Measurements from ENCODE around the gene ITSN1. TPM values are rescaled to one million over a fixed set of nuclear protein-coding genes. Genes with fewer than 3 reads are reported as not detected.

ITSN1 gene
- total RNA-seq, 1 donor from 2014 or later = 116 TPM

- Mint-ChIP-seq H3K4me3 (ENCODE audit: low read depth) (peak overlapping the region; percentile 96), H3K27me3 (no peaks in the 10 kb centered on the region), H3K27ac (no peak overlapping the region), H3K36me3 (ENCODE audit: insufficient read depth) (peaks cover 11% of the 10 kb centered on the region), H3K9me3 (ENCODE audit: low read depth) (no peaks in the 10 kb centered on the region), H3K4me1 (ENCODE audit: low read depth) (peaks cover 9% of the 10 kb centered on the region)
- TF ChIP-seq CTCF (IDR thresholded peaks at IDR 0.05; ENCODE audit: unreplicated experiment) = no peak
- DNase-seq (ENCODE audit: low spot score, unreplicated experiment) = no peak
Observed at GRCh38 chr21:33914188-33914587, 271.9 kb downstream of the ITSN1 start.

DNA sequence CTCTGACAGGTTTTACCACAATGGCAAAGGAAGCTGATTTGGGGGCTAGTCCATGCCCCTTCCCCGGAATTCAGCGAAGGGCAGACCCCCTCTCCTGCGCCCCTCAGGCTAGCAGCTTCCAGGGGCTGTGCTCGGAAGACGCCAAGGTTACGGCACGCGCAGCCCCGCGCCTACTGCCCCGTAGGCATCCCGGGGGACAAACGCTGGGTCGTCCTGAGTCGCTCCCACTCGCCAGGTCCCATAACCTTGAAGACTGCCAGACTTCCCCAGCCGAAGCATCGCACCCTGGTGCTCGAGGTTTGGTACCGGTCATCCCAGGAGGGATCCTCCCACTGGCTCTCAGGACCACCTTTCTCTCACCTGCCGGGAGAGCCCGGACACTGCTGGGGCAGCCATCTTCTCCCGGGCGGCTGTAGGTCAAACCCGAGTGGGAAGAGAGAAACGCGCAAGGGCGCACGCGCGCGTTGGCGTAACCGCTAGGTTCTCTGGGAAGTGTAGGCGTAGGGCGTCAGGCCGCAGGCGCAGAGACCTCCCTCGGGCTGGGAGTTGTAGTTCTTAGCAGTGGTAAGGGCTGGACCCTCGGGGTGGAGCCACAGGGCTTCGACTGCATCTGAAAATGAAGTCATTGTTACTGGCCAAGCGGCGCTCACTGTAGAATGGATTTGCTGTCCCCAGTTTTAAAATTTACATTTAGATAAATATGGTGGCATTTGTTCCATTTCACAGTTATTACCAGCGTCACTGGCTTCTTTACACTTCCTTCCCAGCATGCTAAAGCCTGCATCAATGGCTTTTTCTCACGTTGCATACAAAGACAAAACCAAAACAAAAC lies 273.3 kb downstream of the ITSN1 start, which contains the start of gene ATP5PO:
Gene ATP5PO (minus strand): TSS at position 437 of the 832 bp plus-strand sequence. CDS start 41 bp downstream, at position 396.
- no peaks in the 10 kb centered on the region for H3K9me3 Mint-ChIP-seq (ENCODE audit: low read depth)
- H3K36me3 Mint-ChIP-seq (ENCODE audit: insufficient read depth) = peaks cover 5% of the 10 kb centered on the region
- TF ChIP-seq CTCF (IDR thresholded peaks at IDR 0.05; ENCODE audit: unreplicated experiment) = no peak
- H3K27me3 Mint-ChIP-seq = no peaks in the 10 kb centered on the region
- H3K27ac Mint-ChIP-seq = peak within 1 kb of the TSS; percentile 97
- peak; percentile 90 for DNase-seq (ENCODE audit: low spot score, unreplicated experiment)
- peak within 1 kb of the TSS; percentile 96 for H3K4me3 Mint-ChIP-seq (ENCODE audit: low read depth)
- H3K4me1 Mint-ChIP-seq (ENCODE audit: low read depth) = peaks cover 9% of the 10 kb centered on the region

DNA sequence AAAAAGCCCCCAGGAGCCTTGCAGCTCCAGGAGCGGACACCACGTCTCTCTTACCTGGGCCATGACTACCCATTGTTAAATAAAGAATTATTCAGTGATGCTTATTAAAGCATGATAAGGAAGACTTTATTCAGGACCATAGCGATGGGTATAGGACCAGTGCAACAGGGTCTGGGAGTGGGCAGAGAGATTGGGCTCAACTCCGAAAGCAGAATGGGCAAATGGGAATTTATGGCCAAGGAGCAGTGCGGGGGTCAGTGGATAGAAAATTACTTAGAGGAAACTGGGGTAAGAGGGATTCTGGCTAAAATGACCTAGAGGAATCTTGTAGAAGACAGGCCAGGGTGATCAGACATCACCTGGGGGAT lies 273.9 kb downstream of the ITSN1 start:
- DNase-seq (ENCODE audit: low spot score, unreplicated experiment) = no peak
- peak overlapping the region; percentile 96 for H3K4me3 Mint-ChIP-seq (ENCODE audit: low read depth)
- H3K4me1 Mint-ChIP-seq (ENCODE audit: low read depth) = peaks cover 9% of the 10 kb centered on the region
- no peaks in the 10 kb centered on the region for H3K9me3 Mint-ChIP-seq (ENCODE audit: low read depth)
- H3K27ac Mint-ChIP-seq = peak overlapping the region; percentile 97
- H3K27me3 Mint-ChIP-seq = no peaks in the 10 kb centered on the region
- TF ChIP-seq CTCF (IDR thresholded peaks at IDR 0.05; ENCODE audit: unreplicated experiment) = no peak
- peaks cover 3% of the 10 kb centered on the region for H3K36me3 Mint-ChIP-seq (ENCODE audit: insufficient read depth)

DNA sequence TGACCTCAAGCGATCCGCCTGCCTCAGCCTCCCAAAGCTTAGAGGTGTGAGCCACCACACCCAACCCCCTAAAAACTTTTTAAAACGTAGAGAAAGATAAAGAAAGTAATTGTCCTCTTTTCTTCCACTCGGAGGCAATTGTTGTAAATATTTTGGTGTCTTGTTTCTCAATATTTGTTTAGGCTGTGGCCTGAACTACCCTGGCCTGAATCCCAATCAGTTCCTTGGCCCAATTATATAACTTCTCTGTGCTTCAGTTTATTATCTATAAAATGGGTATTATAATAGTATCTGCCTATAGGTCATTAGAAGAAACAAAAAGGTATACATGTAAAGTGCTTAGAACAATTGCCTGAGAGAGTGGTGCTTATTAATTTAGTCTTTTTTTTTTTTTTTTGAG lies 275.1 kb downstream of the ITSN1 start:
- Mint-ChIP-seq H3K9me3 (ENCODE audit: low read depth) (no peaks in the 10 kb centered on the region), H3K27ac (no peak overlapping the region), H3K36me3 (ENCODE audit: insufficient read depth) (no peaks in the 10 kb centered on the region), H3K4me1 (ENCODE audit: low read depth) (peaks cover 9% of the 10 kb centered on the region), H3K4me3 (ENCODE audit: low read depth) (no peak overlapping the region), H3K27me3 (no peaks in the 10 kb centered on the region)
- DNase-seq (ENCODE audit: low spot score, unreplicated experiment) = no peak
- no peak for TF ChIP-seq CTCF (IDR thresholded peaks at IDR 0.05; ENCODE audit: unreplicated experiment)

GRCh38 chr21:33924079-33924765 lies 281.9 kb downstream of the ITSN1 start:
- TF ChIP-seq CTCF (IDR thresholded peaks at IDR 0.05; ENCODE audit: unreplicated experiment) = peak; percentile 87
- Mint-ChIP-seq H3K27ac (no peak overlapping the region), H3K9me3 (ENCODE audit: low read depth) (no peaks in the 10 kb centered on the region), H3K4me3 (ENCODE audit: low read depth) (no peak overlapping the region), H3K36me3 (ENCODE audit: insufficient read depth) (no peaks in the 10 kb centered on the region), H3K27me3 (no peaks in the 10 kb centered on the region), H3K4me1 (ENCODE audit: low read depth) (no peaks in the 10 kb centered on the region)
- peak; percentile 76 for DNase-seq (ENCODE audit: low spot score, unreplicated experiment)
